GM13977 (cell line): Measurements from ENCODE around the gene ATP23.

ENCODE experiments used
- DNase-seq: peaks from one replicate; pipeline ENCODE4 v3.0.0; 2012; ENCODE audit warnings: low spot score
- in situ Hi-C: fragments of 300-500 bp; cut with MboI; formaldehyde crosslinking; loops from one replicate; pipeline ENCODE4 v1.12.0; 2022; ENCODE audit warnings: low sequenced_read_pairs, low pct_unique_long_range_greater_than_20kb, mixed read lengths, inconsistent platforms; ENCODE audit not compliant: unreplicated experiment
- TF ChIP-seq, protein P1 (sequence below): IDR thresholded peaks from 2 replicates; pipeline ENCODE4 v1.5.1; 2012; ENCODE audit warnings: mild to moderate bottlenecking, control low read depth; ENCODE audit not compliant: insufficient read depth; ENCODE audit errors: extremely low read depth, missing control alignments

The ATP23 gene

DNA sequence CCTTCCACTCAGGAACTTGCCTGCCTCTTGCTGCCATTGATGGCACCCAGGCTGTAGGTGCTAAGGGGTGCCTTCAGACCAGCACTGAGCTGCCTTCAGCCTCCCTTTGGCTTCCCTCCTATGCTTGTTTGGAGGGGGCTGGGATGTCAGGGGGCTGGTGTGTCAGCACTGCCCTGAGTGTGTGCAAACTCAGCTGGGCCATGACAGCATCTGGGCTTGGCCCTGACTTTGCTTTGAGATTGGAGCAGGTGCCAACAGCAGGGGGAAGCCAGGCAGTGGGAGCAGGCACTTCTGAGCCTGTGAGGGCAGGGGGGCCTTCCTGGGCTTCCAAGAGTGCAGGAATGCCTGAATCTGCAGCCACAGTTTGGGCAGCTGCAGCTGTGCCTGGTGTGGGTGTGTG, 56.9 kb downstream of the ATP23 start:
- TF ChIP-seq, protein P1, sequence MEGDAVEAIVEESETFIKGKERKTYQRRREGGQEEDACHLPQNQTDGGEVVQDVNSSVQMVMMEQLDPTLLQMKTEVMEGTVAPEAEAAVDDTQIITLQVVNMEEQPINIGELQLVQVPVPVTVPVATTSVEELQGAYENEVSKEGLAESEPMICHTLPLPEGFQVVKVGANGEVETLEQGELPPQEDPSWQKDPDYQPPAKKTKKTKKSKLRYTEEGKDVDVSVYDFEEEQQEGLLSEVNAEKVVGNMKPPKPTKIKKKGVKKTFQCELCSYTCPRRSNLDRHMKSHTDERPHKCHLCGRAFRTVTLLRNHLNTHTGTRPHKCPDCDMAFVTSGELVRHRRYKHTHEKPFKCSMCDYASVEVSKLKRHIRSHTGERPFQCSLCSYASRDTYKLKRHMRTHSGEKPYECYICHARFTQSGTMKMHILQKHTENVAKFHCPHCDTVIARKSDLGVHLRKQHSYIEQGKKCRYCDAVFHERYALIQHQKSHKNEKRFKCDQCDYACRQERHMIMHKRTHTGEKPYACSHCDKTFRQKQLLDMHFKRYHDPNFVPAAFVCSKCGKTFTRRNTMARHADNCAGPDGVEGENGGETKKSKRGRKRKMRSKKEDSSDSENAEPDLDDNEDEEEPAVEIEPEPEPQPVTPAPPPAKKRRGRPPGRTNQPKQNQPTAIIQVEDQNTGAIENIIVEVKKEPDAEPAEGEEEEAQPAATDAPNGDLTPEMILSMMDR = no peak
- in situ Hi-C loops = no loop called here
- DNase-seq = no peak

DNA sequence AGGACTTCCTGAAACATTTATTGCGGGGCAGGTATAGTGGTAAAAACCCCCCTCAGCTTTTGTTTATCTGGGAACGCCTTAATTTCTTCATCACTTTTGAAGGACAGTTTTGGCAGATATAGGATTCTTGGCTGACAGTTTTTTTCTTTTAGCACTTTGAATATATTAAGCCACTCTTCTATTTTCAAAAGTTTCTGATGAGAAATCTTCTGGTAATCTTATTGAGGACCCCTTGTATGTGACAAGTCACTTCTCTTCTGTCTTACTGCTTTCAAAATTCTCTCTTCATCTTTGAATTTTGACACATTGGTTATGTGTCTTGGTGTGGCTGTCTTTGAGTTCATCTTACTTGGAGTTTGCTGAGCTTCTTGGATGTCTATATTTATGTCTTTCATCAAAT, 59.1 kb downstream of the ATP23 start:
- DNase-seq = no peak
- in situ Hi-C loops = no loop called here
- TF ChIP-seq, protein P1 = no peak

DNA sequence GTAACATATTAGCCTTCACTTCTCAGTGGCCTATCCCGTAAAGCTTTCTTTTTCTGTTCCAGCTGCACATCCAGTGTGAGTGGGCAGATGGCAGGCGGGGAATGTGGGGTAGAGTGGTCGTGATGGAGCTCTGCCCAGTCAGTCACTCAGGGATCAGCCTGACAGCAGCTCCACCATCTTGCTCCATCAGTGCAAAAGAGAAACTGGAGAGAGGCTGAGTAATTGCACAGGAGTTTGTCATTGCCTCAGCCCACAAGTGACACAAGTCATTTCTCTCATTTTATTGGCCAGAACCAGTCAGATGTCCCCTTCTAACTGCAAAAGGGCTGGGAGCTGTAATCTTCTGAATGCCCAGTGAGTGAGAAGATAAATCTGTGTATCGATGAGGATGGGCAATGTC, 66.5 kb downstream of the ATP23 start:
- in situ Hi-C loops = no loop called here
- TF ChIP-seq, protein P1 = no peak
- no peak for DNase-seq

DNA sequence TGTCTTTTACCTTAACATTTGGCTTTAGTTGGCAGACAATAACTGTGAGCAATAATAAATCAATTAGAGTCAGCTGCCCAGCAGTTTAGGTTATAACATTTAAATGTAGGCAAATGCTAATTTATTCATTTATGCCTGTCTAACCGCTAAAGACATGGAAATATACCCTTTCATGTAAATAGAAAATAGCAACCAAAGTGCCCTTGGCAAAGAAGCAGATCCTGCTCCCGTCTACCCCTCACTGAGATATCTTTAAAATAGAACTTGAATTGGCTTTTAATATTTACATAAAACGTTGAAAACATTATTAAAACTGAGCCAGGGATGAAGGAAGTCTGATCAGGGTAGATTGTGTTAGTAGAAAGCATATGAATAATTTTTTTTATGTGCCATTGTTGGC, 67.3 kb downstream of the ATP23 start:
- TF ChIP-seq, protein P1 = no peak
- in situ Hi-C loops = no loop called here
- DNase-seq = no peak
